CD4-positive, alpha-beta T cell treated with Interleukin-15 for 1 hour (primary cell): ENCODE results near the gene KCNMA1.
"Not testable (repeated sequence)": the region's sequence is repeated elsewhere in the genome, so short reads cannot be mapped to it uniquely, and the experiment has no call there.

Source experiments
- DNase-seq: peaks from one replicate; pipeline ENCODE4 v3.0.0-alpha.2; 2020

Gene KCNMA1

GRCh38 chr10:77578583-77579227 lies 58.9 kb downstream of the KCNMA1 start:
- DNase-seq, result no peak

DNA sequence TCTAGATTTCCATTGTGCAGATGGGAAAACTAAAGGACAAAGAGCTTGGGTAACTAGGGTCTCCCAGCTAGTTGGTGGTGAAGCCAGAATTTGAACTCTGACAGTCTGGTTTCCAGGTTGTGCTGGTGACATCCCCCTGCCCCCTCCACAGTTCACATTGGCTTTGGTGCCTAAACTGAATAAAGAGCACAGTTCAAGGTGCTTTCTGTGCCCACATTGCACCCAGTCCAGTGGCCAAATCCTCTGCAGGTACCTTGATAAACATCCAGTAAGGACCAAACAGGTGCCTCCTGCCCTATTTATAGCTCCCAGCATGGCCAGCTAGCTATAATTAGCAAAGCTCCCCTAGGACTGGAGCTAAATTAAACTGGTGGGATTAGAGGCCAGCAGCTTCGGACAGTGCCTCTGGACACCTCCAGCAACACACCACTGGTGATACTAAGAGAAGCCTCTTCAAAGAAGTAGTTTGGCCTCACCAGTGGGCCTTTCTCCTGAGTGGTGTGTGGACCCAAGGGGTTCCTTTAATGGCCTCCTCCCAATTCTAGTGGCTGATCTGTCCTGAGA lies 59.9 kb downstream of the KCNMA1 start:
- DNase-seq, result no peak

DNA sequence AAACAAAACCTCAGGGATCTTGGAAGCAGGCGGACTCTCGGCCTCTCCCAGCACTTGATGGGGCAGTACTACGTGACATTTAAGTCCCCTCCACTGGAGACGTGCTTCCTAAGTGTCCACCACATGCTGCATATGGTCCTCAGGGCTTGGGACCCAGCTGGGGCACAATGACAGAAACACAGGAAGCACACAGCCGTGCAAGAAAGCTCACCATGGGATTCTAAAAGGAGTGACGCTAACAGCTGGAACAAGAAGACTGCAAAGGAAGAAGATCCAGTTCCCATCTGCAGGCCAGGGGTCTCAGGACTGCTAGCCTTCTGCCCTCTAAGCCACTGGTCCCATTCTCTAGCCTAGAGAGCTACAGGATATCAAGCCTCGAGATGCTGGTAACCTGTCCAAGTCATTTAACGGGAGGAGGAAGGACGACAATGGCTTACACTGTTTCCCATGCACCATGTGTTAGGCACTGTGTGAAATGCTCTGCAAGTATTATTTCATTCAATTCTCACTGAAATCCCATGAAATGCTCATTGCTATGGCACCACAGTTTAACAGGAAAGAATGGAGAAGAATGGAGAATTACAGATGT lies 61.1 kb downstream of the KCNMA1 start:
- no peak for DNase-seq

GRCh38 chr10:77576007-77576367 lies 61.6 kb downstream of the KCNMA1 start:
- no peak for DNase-seq

GRCh38 chr10:77575271-77576006 lies 62.2 kb downstream of the KCNMA1 start:
- no peak for DNase-seq

GRCh38 chr10:77574438-77574837 lies 63.2 kb downstream of the KCNMA1 start:
- DNase-seq, result no peak

DNA sequence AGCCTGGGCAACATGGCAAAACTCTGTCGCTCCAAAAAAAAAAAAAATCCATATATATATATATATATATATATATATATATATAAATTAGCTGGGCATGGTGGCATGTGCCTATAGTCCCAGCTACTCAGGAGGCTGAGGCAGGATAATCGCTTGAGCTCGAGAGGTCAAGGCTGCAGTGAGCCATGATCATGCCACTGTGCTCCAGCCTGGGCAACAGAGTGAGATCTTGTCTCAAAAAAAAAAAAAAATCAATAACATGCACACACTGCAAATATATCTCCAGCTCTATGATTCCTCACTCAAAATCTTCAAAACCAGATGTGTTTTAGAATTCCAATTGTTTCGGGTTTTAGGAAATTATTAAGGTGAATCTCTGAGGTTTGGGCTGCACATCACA lies 65.1 kb downstream of the KCNMA1 start:
- DNase-seq, result not testable (repeated sequence)

GRCh38 chr10:77571490-77571889 lies 66.1 kb downstream of the KCNMA1 start:
- no peak for DNase-seq

DNA sequence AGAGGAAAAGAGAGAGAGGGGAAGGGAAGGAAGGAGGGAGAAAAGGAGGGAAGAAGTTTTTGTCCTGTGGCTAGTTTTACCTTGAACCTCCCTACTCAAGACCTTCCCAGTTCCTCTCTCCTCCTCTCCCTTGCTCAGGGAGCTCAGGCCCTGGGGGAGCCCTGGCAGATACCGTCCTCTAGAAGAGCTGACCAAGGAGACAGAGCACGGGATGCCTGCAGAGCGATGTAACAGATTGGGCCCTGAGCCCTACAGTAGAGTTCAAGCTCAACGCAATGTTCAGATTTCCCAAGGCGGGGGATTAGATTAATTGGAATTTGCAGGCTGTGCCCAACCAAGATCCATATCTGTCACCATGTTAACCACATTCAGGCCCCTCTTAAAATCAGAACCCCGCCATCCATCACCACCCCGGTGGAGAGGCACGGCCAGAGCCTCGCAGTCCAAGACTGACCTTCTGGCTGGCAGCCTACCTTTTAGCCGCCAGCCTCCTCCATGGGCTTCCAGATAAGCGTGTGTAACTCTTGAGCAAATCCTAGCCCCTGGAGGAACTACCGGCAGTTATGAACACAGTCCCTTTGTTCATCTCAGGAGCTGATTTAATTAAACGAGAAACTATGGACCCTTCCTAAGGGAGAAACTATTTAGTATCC lies 70.6 kb downstream of the KCNMA1 start:
- DNase-seq, result no peak

- DNase-seq, result no peak
Observed at GRCh38 chr10:77566236-77566635, 71.4 kb downstream of the KCNMA1 start.

DNA sequence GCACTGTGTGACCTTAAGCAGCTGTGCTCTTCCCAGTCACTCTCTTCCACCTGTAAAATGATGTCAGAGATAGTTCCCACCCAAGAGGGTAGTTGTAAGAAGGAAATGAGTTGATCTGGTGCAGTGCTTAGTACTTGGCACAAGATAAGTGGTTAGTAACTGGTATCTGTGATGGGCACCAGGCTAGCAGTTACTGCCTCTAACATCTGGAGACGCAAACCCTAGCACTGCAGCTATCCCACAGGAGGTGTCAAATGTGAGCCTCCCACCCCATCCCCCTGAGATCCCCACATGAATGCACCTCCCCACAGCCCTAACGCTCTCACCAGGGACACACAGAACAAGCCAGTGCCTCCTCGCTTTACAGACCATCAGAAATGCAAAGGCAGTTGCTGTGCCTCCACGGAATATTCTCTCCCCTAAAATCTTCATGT lies 72.0 kb downstream of the KCNMA1 start:
- DNase-seq, result no peak

DNA sequence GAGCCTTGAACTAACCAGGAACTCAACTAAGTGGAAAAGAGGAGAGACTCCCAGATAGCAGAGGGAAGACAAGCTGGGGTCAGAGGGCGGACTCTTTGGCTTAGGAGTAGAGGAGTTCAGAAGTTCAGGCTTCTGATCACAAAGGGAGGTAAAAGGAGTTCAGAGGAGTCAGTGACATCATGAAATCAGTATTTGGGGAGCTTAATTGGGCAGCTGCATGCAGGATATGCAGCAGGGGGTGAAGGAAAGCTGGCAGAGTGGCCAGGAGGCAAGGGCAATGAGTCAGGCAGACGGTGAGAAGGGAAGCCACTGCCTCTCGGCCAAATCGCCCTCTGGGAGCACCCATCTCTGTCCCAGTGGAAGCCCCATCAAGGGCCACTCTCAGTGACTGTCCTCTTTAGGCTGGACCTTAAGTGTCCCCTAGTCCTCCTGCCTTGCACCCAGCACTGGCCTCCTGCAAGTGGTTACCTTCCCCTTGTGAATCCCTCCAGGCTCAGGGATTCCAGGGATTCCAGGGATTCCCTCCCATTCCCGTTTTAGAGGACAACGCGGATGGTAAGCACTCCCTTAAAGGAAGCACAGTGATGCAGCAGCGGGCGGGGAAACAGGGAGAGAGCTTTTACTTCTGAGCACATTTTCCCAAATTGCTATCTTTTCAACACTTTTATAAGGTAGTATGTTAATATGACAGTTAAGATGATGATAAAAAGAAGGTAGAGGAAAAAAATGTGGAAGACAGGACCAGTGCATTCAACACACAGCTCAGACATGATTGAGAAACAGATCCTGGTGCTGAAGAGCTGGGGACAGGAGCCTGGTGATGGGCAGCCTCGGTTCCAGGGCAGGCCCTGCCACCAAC lies 72.6 kb downstream of the KCNMA1 start:
- DNase-seq, result no peak

DNA sequence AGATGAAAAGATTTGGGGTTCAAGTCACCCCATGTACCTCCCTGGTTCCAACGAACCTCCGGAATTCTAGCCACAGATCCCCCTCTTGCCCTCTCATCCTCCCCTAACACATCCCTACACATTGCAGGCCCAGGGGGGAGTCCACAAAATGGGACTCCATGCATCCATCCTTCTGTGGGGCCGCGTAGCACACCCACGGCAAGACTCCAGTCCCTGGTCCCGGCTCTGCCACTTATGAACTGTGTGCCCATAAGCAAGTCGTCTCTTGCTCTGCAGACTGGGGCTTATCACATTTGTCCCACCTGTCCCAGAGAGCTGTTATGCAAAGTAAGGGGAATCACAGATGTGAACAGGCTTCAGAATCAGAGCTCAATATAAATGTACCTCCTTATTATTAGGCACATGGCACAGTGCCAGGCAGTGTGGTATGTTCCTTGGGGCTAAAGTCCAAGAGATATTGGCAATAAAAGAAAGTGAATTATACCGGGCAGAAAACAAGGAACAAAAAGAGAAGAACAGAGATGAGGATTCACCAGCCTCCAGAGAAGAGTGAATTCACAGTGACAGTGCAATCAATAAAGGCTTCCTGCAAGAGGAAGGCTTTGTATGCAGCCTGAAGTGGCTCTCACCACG lies 73.9 kb downstream of the KCNMA1 start:
- no peak for DNase-seq

DNA sequence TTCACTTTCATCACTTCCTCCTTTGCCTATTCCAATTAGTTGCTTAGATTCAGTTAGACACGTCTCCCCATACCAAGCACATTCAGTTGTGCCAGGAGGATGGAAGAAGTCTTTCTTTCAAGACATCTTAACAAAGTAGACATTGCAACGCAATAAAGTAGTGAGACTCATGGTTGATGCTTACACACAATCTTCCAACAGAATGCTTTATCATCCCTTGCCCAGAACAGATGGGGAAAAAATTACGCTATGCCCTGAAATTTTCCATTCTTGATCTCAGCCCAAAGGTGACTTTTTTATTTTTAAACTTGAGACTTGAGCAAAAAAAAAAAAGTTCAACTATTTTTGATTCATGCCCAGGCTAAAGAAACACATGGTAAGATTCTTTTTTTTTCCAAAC lies 74.9 kb downstream of the KCNMA1 start:
- DNase-seq, result no peak

DNA sequence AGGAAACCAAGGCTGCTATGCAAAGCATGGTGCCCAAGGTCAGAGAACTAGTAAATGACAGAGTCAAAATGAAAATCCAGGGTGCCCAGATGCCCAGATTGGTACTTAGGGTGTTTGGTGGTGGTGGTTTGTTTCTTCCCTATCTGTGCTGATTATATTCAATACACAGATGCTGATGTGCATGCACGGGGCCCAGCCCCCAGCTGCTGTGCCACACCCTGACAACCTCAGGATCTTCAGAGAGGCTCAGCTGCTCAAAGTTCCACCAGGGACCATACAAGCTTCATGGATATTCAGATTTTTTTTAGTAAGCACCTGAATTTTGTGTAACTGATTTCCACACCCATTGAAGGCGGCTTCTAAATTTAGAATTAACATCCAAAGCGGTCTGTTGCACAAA lies 75.6 kb downstream of the KCNMA1 start:
- no peak for DNase-seq

DNA sequence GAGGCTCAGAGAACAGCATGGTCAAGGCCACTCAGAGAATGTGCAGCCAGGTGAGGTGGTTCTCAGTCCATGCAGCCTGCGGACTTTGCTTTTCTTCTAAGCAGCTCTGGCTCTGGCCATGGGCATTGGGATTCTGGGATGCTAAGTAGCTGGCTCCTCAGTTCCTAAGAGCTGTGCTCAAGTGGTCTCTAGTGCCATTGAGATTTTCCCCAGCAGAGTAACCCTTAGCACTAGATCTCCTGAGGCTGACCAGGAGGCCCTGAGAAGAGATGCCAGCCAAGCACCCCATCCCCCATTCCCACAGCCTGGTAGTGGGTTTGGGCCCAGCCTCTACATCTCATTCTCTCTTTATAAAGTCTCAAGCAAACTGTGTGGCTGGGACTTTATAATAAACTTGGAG lies 77.1 kb downstream of the KCNMA1 start:
- DNase-seq, result no peak

- no peak for DNase-seq
Observed at GRCh38 chr10:77560052-77560451, 77.6 kb downstream of the KCNMA1 start.

DNA sequence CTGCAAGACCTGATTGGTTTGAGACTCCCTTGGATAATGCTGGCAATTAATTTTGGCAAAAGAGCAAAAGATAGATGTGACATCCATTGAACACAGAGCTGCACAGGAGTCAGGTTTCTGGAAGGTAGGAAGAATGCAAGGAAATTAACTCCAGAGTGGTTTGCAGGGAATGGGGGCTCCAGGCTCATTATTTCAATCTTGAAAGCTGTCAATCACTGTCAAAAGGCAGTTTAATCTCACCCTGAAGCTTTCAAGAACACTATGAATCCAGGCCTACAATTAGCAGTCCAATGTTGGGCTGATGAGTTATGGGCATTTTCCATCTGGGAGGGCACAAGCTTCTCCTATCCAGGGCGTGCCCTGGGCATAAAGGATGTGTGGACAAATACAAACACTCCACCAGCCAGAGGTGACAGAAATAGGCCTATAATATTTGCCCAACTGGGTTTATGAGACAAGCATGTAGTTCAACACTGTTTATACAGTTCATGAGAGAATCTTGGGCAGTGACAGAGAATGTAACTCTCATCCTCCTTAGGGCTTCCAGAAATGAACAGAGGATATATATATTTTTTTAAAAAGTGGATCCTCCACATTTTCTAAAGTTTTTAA lies 80.5 kb downstream of the KCNMA1 start:
- no peak for DNase-seq

DNA sequence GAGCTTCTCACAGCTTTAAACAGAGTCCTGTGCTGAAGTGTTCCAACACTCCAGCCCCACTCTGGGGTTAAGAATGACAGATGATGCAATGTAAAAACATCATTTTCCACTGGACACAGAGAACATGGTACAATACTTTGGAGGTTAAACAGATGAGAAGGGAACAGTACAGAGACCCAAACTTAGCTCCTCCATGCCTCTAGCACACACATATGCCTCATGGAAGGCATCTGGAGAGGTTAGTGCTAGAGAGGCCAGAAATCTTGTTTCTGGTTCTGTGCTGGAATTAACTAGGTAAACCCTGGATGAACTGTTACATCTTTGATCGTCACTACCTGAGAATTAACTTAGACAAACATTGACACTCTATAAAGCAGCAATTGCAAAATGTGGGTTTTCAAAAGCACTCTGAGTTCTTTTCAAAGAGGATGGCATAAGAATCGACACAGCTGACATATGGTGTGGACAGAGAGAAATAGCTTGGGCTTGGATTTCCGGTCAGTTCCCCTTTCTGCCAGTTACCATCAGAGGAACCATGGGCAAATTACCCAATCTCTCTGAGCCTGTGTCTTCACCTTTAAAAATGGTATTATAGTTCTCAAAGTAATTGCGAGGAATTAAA lies 81.9 kb downstream of the KCNMA1 start:
- no peak for DNase-seq

GRCh38 chr10:77554996-77555397 lies 82.6 kb downstream of the KCNMA1 start:
- DNase-seq, result no peak

DNA sequence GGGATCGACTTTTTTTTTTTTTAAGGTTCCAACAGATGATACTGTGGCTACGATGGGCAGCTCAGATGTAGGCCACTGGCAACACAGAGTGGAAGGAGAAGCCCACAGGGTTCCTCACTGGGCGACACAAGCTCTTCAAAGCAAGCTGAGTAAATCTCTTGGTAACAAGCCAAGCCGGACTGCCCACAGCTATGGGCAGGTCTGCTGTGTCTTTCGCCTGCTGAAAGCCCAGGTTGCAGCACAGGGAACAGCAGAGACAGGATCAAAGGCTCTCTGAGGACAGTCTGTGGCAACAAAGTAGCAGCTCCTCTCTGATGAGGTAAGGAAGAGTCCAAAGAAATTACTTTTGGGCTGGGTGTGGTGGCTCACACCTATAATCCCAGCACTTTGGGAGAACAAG lies 83.6 kb downstream of the KCNMA1 start:
- no peak for DNase-seq
